SK-N-MC (cell line): ENCODE results near the gene BCAP31.

Experiments
- EZH2 ChIP-seq: fragments of 200-600 bp; sonication (generic); IDR thresholded peaks from one replicate; pipeline ENCODE4 v1.6.1; 2017; ENCODE audit warnings: antibody characterized with exemption
- FOXP2 ChIP-seq: optimal IDR thresholded peaks from 2 replicates; pipeline ENCODE3; 2011; ENCODE audit warnings: mild to moderate bottlenecking, moderate library complexity; ENCODE audit not compliant: insufficient read depth; ENCODE audit errors: extremely low read length, control extremely low read depth
- POLR2AphosphoS5 ChIP-seq: IDR thresholded peaks from 2 replicates; pipeline ENCODE4 v1.6.1; 2012; ENCODE audit warnings: mild to moderate bottlenecking, low read depth, low read length, borderline replicate concordance

- no peak for TF ChIP-seq POLR2AphosphoS5
- TF ChIP-seq FOXP2, result no peak
- TF ChIP-seq EZH2, result no peak
These were observed 56.2 kb downstream of the BCAP31 start for GRCh38 chrX:153667956-153668396.
